WTC11 (cell line): ENCODE data around the gene KLHL12.

Experiments used
- ARID4B ChIP-seq: sonication (generic); formaldehyde crosslinking; IDR thresholded peaks from 2 replicates; pipeline ENCODE4 v1.8.0; 2023; ENCODE audit warnings: missing genetic modification reagents, mild to moderate bottlenecking, borderline replicate concordance
- CREB1 ChIP-seq: sonication (generic); formaldehyde crosslinking; IDR thresholded peaks from 2 replicates; pipeline ENCODE4 v1.8.0; 2023; ENCODE audit warnings: mild to moderate bottlenecking, missing genetic modification reagents
- CTCF ChIP-seq: fragments of 200-600 bp; IDR thresholded peaks from 2 replicates; pipeline ENCODE4 v1.8.0; 2022; ENCODE audit warnings: antibody characterized with exemption
- IRF2 ChIP-seq: sonication (generic); formaldehyde crosslinking; IDR thresholded peaks from 2 replicates; pipeline ENCODE4 v1.8.0; 2022; ENCODE audit warnings: low read depth, missing genetic modification reagents, borderline replicate concordance
- JUN ChIP-seq: sonication (generic); formaldehyde crosslinking; IDR thresholded peaks from 2 replicates; pipeline ENCODE4 v1.8.0; 2023; ENCODE audit warnings: mild to moderate bottlenecking, missing genetic modification reagents
- NR2C2 ChIP-seq: sonication (generic); formaldehyde crosslinking; IDR thresholded peaks from 2 replicates; pipeline ENCODE4 v1.8.0; 2022; ENCODE audit warnings: mild to moderate bottlenecking, missing genetic modification reagents
- PRRX2 ChIP-seq: fragments of 250-450 bp; sonication (Bioruptor Pico); IDR thresholded peaks from 2 replicates; pipeline ENCODE4 v1.8.0; 2021; ENCODE audit warnings: mild to moderate bottlenecking
- SP1 ChIP-seq: sonication (generic); formaldehyde crosslinking; conservative IDR thresholded peaks from 2 replicates; pipeline ENCODE4 v1.8.1; 2022; ENCODE audit warnings: missing genetic modification reagents
- ZNF232 ChIP-seq: sonication (generic); formaldehyde crosslinking; IDR thresholded peaks from 2 replicates; pipeline ENCODE4 v1.8.0; 2022; ENCODE audit warnings: mild to moderate bottlenecking, missing genetic modification reagents
- ZNF263 ChIP-seq: sonication (generic); formaldehyde crosslinking; IDR thresholded peaks from 2 replicates; pipeline ENCODE4 v1.8.1; 2022; ENCODE audit warnings: low read depth, mild to moderate bottlenecking, moderate library complexity, missing genetic modification reagents
- TF ChIP-seq, protein P1 (sequence below): sonication (generic); formaldehyde crosslinking; conservative IDR thresholded peaks from 2 replicates; pipeline ENCODE4 v1.8.1; 2023; ENCODE audit warnings: mild to moderate bottlenecking, low read depth, missing genetic modification reagents, moderate library complexity
- TF ChIP-seq, protein P2 (sequence below): sonication (generic); formaldehyde crosslinking; IDR thresholded peaks from 2 replicates; pipeline ENCODE4 v1.8.1; 2023; ENCODE audit warnings: mild to moderate bottlenecking, missing genetic modification reagents, moderate library complexity

DNA sequence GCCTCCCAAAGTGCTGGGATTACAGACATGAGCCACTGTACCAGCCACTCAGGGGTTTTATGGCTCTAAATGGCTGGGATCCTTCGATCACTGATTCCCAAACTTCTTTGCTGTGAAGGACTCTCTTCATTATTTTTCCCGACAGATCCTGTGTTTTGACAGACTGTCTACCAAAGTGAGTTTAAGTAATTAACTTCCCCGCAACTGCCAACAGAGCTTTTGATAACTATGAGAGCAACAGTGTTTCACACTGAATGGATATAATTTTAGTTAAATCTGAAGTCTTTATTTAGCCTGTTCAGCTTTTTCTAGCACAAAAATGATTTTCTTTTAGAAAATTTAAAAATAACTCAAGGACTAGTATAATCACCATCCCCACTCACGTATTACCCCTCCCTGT, 25.5 kb downstream of the KLHL12 start:
- TF ChIP-seq ZNF263 (CRISPR knock-in tag) (no peak), CTCF (no peak), CREB1 (CRISPR knock-in tag) (no peak), PRRX2 (no peak), ZNF232 (CRISPR knock-in tag) (no peak), NR2C2 (no peak), ARID4B (no peak), IRF2 (CRISPR knock-in tag) (no peak), JUN (CRISPR knock-in tag) (no peak), SP1 (no peak)
- TF ChIP-seq, protein P1, sequence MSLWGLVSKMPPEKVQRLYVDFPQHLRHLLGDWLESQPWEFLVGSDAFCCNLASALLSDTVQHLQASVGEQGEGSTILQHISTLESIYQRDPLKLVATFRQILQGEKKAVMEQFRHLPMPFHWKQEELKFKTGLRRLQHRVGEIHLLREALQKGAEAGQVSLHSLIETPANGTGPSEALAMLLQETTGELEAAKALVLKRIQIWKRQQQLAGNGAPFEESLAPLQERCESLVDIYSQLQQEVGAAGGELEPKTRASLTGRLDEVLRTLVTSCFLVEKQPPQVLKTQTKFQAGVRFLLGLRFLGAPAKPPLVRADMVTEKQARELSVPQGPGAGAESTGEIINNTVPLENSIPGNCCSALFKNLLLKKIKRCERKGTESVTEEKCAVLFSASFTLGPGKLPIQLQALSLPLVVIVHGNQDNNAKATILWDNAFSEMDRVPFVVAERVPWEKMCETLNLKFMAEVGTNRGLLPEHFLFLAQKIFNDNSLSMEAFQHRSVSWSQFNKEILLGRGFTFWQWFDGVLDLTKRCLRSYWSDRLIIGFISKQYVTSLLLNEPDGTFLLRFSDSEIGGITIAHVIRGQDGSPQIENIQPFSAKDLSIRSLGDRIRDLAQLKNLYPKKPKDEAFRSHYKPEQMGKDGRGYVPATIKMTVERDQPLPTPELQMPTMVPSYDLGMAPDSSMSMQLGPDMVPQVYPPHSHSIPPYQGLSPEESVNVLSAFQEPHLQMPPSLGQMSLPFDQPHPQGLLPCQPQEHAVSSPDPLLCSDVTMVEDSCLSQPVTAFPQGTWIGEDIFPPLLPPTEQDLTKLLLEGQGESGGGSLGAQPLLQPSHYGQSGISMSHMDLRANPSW (CRISPR knock-in tag): no peak
- TF ChIP-seq, protein P2, sequence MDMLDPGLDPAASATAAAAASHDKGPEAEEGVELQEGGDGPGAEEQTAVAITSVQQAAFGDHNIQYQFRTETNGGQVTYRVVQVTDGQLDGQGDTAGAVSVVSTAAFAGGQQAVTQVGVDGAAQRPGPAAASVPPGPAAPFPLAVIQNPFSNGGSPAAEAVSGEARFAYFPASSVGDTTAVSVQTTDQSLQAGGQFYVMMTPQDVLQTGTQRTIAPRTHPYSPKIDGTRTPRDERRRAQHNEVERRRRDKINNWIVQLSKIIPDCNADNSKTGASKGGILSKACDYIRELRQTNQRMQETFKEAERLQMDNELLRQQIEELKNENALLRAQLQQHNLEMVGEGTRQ (CRISPR knock-in tag): no peak
